Measurements from ENCODE around the gene NPC1. TPM values are rescaled to one million over a fixed set of nuclear protein-coding genes. Genes with fewer than 3 reads are reported as not detected.

The NPC1 gene
- polyA plus RNA-seq, 3 donors: 7.5 to 17.9 (median 17.7) TPM

DNA sequence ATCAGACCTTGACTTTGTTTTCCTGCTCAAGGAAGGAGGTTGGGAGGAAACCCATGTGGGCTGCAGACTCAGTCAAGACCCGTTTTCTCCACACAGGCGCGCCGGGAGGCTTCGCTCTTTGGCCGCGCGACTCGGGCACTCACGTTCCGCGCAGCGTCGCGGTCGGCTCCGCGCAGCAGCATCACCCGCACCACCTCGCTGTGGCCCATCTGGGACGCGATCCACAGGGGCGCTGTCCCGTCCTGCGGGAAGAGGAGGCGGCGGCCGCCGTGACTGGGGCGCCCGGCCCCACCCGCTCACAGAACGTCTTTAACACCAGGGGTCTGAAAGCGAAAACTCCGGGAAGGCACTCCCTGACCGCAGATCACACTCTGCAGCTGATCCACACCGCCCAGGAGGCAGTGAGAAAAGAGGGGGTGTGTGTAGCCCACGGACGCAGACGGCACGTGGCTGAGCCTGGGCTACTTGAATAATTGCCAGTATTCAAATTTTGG lies 33.1 kb upstream of the NPC1 start:
- Histone ChIP-seq H3K36me3 (replicated peaks in 1 of 2; ENCODE audit: control insufficient read depth in 1 of 2, insufficient read depth in 2 of 2, low read length in 2 of 2) (no peaks in the 10 kb centered on the region), H3K9me3 (replicated peaks in 1 of 2; ENCODE audit: control insufficient read depth in 1 of 2, insufficient read depth in 1 of 2, low read length in 2 of 2) (no peaks in the 10 kb centered on the region), H3K27ac (ENCODE audit: low read depth in 1 of 2, low read length in 2 of 2) (no peak overlapping the region), H3K9ac (ENCODE audit: insufficient read depth, low read length, poor library complexity, severe bottlenecking) (peak overlapping the region; percentile 36), H4K20me1 (ENCODE audit: insufficient read depth, low read length) (no peaks in the 10 kb centered on the region), H3K4me3 (replicated peaks in 1 of 3; ENCODE audit: low read depth in 2 of 3, low read length in 3 of 3) (peak overlapping the region; percentile 47 to 76 (median 54)), H2AFZ (ENCODE audit: insufficient read depth, low read depth, low read length, poor library complexity, severe bottlenecking) (peak overlapping the region; percentile 91), H3K4me2 (replicated peaks; ENCODE audit: extremely low read depth, low read length, poor library complexity, severe bottlenecking) (peak overlapping the region; percentile 99), H3K27me3 (ENCODE audit: control insufficient read depth in 2 of 2, insufficient read depth in 2 of 2, low read length in 2 of 2) (peaks cover 22 to 27% of the 10 kb centered on the region in 2 donors), H3K79me2 (ENCODE audit: insufficient read depth, low read length) (no peaks in the 10 kb centered on the region), H3K4me1 (ENCODE audit: control insufficient read depth in 1 of 2, insufficient read depth in 2 of 2, low read length in 2 of 2) (peaks cover 14 to 18% of the 10 kb centered on the region in 2 donors)
- WGBS (ENCODE audit: insufficient coverage): under 1% methylated on average over 28 of the region's 41 CpGs
- H3K36me3 Mint-ChIP-seq: peaks cover 3 to 6% of the 10 kb centered on the region in 2 donors
- peaks cover 22% of the 10 kb centered on the region for H3K4me1 Mint-ChIP-seq
- peak overlapping the region; percentile 85 to 95 for H3K4me3 Mint-ChIP-seq
- peaks cover 0 to 8% (median 0%) of the 10 kb centered on the region in 7 donors for H3K9me3 Mint-ChIP-seq
- peak in 2 of 3 donors; percentile 11 for DNase-seq
- intact Hi-C loops (cut with micrococcal nuclease): no loop called here
- TF ChIP-seq, protein P1, sequence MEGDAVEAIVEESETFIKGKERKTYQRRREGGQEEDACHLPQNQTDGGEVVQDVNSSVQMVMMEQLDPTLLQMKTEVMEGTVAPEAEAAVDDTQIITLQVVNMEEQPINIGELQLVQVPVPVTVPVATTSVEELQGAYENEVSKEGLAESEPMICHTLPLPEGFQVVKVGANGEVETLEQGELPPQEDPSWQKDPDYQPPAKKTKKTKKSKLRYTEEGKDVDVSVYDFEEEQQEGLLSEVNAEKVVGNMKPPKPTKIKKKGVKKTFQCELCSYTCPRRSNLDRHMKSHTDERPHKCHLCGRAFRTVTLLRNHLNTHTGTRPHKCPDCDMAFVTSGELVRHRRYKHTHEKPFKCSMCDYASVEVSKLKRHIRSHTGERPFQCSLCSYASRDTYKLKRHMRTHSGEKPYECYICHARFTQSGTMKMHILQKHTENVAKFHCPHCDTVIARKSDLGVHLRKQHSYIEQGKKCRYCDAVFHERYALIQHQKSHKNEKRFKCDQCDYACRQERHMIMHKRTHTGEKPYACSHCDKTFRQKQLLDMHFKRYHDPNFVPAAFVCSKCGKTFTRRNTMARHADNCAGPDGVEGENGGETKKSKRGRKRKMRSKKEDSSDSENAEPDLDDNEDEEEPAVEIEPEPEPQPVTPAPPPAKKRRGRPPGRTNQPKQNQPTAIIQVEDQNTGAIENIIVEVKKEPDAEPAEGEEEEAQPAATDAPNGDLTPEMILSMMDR (IDR thresholded peaks at IDR 0.05): no peak
- H3K27me3 Mint-ChIP-seq (ENCODE audit: low read depth in 3 of 3): peaks cover 21 to 38% (median 28%) of the 10 kb centered on the region in 3 donors
- peak overlapping the region in 1 of 7 donors; percentile 61 for H3K27ac Mint-ChIP-seq

- Histone ChIP-seq H3K36me3 (replicated peaks in 1 of 2; ENCODE audit: control insufficient read depth in 1 of 2, insufficient read depth in 2 of 2, low read length in 2 of 2) (no peaks in the 10 kb centered on the region), H3K27me3 (ENCODE audit: control insufficient read depth in 2 of 2, insufficient read depth in 2 of 2, low read length in 2 of 2) (peaks cover 22 to 27% of the 10 kb centered on the region in 2 donors), H3K27ac (ENCODE audit: low read depth in 1 of 2, low read length in 2 of 2) (no peak overlapping the region), H3K4me1 (ENCODE audit: control insufficient read depth in 1 of 2, insufficient read depth in 2 of 2, low read length in 2 of 2) (peaks cover 14 to 18% of the 10 kb centered on the region in 2 donors), H3K9ac (ENCODE audit: insufficient read depth, low read length, poor library complexity, severe bottlenecking) (peak overlapping the region; percentile 36), H3K4me3 (replicated peaks in 1 of 3; ENCODE audit: low read depth in 2 of 3, low read length in 3 of 3) (peak overlapping the region; percentile 47 to 76 (median 54)), H4K20me1 (ENCODE audit: insufficient read depth, low read length) (no peaks in the 10 kb centered on the region), H3K9me3 (replicated peaks in 1 of 2; ENCODE audit: control insufficient read depth in 1 of 2, insufficient read depth in 1 of 2, low read length in 2 of 2) (no peaks in the 10 kb centered on the region), H3K79me2 (ENCODE audit: insufficient read depth, low read length) (no peaks in the 10 kb centered on the region), H2AFZ (ENCODE audit: insufficient read depth, low read depth, low read length, poor library complexity, severe bottlenecking) (peak overlapping the region; percentile 91), H3K4me2 (replicated peaks; ENCODE audit: extremely low read depth, low read length, poor library complexity, severe bottlenecking) (peak overlapping the region; percentile 99)
- H3K4me1 Mint-ChIP-seq: peaks cover 22% of the 10 kb centered on the region
- H3K27ac Mint-ChIP-seq: peak overlapping the region in 5 of 7 donors; percentile 26 to 77 (median 57)
- H3K27me3 Mint-ChIP-seq (ENCODE audit: low read depth in 3 of 3): peaks cover 21 to 38% (median 28%) of the 10 kb centered on the region in 3 donors
- TF ChIP-seq, protein P1 (IDR thresholded peaks at IDR 0.05): peak; percentile 16
- 1% methylated on average over 10 of the region's 18 CpGs for WGBS (ENCODE audit: insufficient coverage)
- H3K9me3 Mint-ChIP-seq: peaks cover 0 to 8% (median 0%) of the 10 kb centered on the region in 7 donors
- intact Hi-C loops (cut with micrococcal nuclease): no loop called here
- H3K4me3 Mint-ChIP-seq: peak overlapping the region; percentile 85 to 95
- H3K36me3 Mint-ChIP-seq: peaks cover 3 to 6% of the 10 kb centered on the region in 2 donors
- peak; percentile 59 to 74 (median 65) for DNase-seq
Observed at GRCh38 chr18:23618862-23619387, 32.6 kb upstream of the NPC1 start.

Measured in CD14-positive monocyte (primary cell).